IPS-20b (cell line): ENCODE data around the gene CRAMP1.

Experiments used
- H3K27ac ChIP-seq: one replicate; pipeline ENCODE4 v1.5.1; 2013; ENCODE audit warnings: low read length
- H3K27me3 ChIP-seq: 2 replicates; pipeline ENCODE4 v1.6.1; 2013; ENCODE audit warnings: mild to moderate bottlenecking, low read length, inconsistent platforms; ENCODE audit not compliant: insufficient read depth
- H3K36me3 ChIP-seq: 2 replicates; pipeline ENCODE4 v1.6.1; 2013; ENCODE audit warnings: low read depth, mild to moderate bottlenecking, inconsistent platforms, low read length, moderate library complexity; ENCODE audit not compliant: insufficient read depth
- H3K4me1 ChIP-seq: 2 replicates; pipeline ENCODE4 v1.6.1; 2013; ENCODE audit warnings: mild to moderate bottlenecking, control low read depth, inconsistent platforms, low read length, moderate library complexity; ENCODE audit not compliant: insufficient read depth
- H3K4me3 ChIP-seq: 2 replicates; pipeline ENCODE4 v1.5.1; 2013; ENCODE audit warnings: mild to moderate bottlenecking, low read length, inconsistent platforms
- H3K9ac ChIP-seq: 2 replicates; pipeline ENCODE4 v1.6.1; 2013; ENCODE audit warnings: low read depth, mild to moderate bottlenecking, inconsistent platforms, low read length, moderate library complexity
- H3K9me3 ChIP-seq: 2 replicates; pipeline ENCODE4 v1.6.1; 2013; ENCODE audit warnings: mild to moderate bottlenecking, low read depth, low read length, inconsistent platforms; ENCODE audit not compliant: insufficient read depth

CRAMP1 gene

GRCh38 chr16:1665829-1666228, 53.7 kb downstream of the CRAMP1 start:
- H3K9me3 ChIP-seq: no peaks in the 10 kb centered on the region
- no peak overlapping the region for H3K4me3 ChIP-seq
- H3K9ac ChIP-seq: no peak overlapping the region
- H3K36me3 ChIP-seq: peaks cover 87% of the 10 kb centered on the region
- no peaks in the 10 kb centered on the region for H3K27me3 ChIP-seq
- no peak overlapping the region for H3K27ac ChIP-seq
- no peaks in the 10 kb centered on the region for H3K4me1 ChIP-seq

- H3K4me1 ChIP-seq: no peaks in the 10 kb centered on the region
- H3K36me3 ChIP-seq: peaks cover 91% of the 10 kb centered on the region
- H3K9me3 ChIP-seq: no peaks in the 10 kb centered on the region
- H3K9ac ChIP-seq: no peak overlapping the region
- no peaks in the 10 kb centered on the region for H3K27me3 ChIP-seq
- no peak overlapping the region for H3K4me3 ChIP-seq
- no peak overlapping the region for H3K27ac ChIP-seq
These were observed 54.2 kb downstream of the CRAMP1 start for GRCh38 chr16:1666316-1666715.

- Histone ChIP-seq H3K4me3 (no peak overlapping the region), H3K27ac (no peak overlapping the region), H3K4me1 (no peaks in the 10 kb centered on the region), H3K9ac (no peak overlapping the region), H3K27me3 (no peaks in the 10 kb centered on the region), H3K36me3 (peaks cover 94% of the 10 kb centered on the region), H3K9me3 (no peaks in the 10 kb centered on the region)
These were observed 55.1 kb downstream of the CRAMP1 start for GRCh38 chr16:1667271-1667670.

GRCh38 chr16:1667916-1668315, 55.8 kb downstream of the CRAMP1 start:
- Histone ChIP-seq H3K36me3 (peaks cover 94% of the 10 kb centered on the region), H3K4me1 (no peaks in the 10 kb centered on the region), H3K9me3 (no peaks in the 10 kb centered on the region), H3K27ac (no peak overlapping the region), H3K27me3 (no peaks in the 10 kb centered on the region), H3K4me3 (no peak overlapping the region), H3K9ac (no peak overlapping the region)

GRCh38 chr16:1668612-1669319, 56.6 kb downstream of the CRAMP1 start:
- H3K36me3 ChIP-seq: peaks cover 94% of the 10 kb centered on the region
- H3K27me3 ChIP-seq: no peaks in the 10 kb centered on the region
- H3K4me3 ChIP-seq: no peak overlapping the region
- H3K9me3 ChIP-seq: no peaks in the 10 kb centered on the region
- no peak overlapping the region for H3K9ac ChIP-seq
- no peaks in the 10 kb centered on the region for H3K4me1 ChIP-seq
- no peak overlapping the region for H3K27ac ChIP-seq

GRCh38 chr16:1669698-1670097, 57.5 kb downstream of the CRAMP1 start:
- Histone ChIP-seq H3K9me3 (no peaks in the 10 kb centered on the region), H3K4me1 (no peaks in the 10 kb centered on the region), H3K36me3 (peaks cover 97% of the 10 kb centered on the region), H3K4me3 (no peak overlapping the region), H3K27me3 (no peaks in the 10 kb centered on the region), H3K9ac (no peak overlapping the region), H3K27ac (no peak overlapping the region)

- Histone ChIP-seq H3K9me3 (no peaks in the 10 kb centered on the region), H3K27ac (no peak overlapping the region), H3K36me3 (peaks cover 97% of the 10 kb centered on the region), H3K9ac (no peak overlapping the region), H3K4me1 (no peaks in the 10 kb centered on the region), H3K27me3 (no peaks in the 10 kb centered on the region), H3K4me3 (no peak overlapping the region)
These were observed 58.2 kb downstream of the CRAMP1 start for GRCh38 chr16:1670371-1670770.

- Histone ChIP-seq H3K27me3 (no peaks in the 10 kb centered on the region), H3K9ac (no peak overlapping the region), H3K9me3 (no peaks in the 10 kb centered on the region), H3K4me3 (no peak overlapping the region), H3K36me3 (peaks cover 97% of the 10 kb centered on the region), H3K4me1 (no peaks in the 10 kb centered on the region), H3K27ac (no peak overlapping the region)
These were observed 58.7 kb downstream of the CRAMP1 start for GRCh38 chr16:1670866-1671265.

- Histone ChIP-seq H3K27me3 (no peaks in the 10 kb centered on the region), H3K4me3 (no peak overlapping the region), H3K36me3 (peaks cover 72% of the 10 kb centered on the region), H3K9me3 (no peaks in the 10 kb centered on the region), H3K27ac (no peak overlapping the region), H3K9ac (no peak overlapping the region), H3K4me1 (no peaks in the 10 kb centered on the region)
These were observed 61.4 kb downstream of the CRAMP1 start for GRCh38 chr16:1673424-1674151.

- H3K9me3 ChIP-seq: no peaks in the 10 kb centered on the region
- no peaks in the 10 kb centered on the region for H3K4me1 ChIP-seq
- H3K4me3 ChIP-seq: no peak overlapping the region
- no peak overlapping the region for H3K9ac ChIP-seq
- no peak overlapping the region for H3K27ac ChIP-seq
- peaks cover 65% of the 10 kb centered on the region for H3K36me3 ChIP-seq
- no peaks in the 10 kb centered on the region for H3K27me3 ChIP-seq
These were observed 62.1 kb downstream of the CRAMP1 start for GRCh38 chr16:1674306-1674705.

GRCh38 chr16:1674751-1675664, 62.8 kb downstream of the CRAMP1 start:
- H3K9ac ChIP-seq: no peak overlapping the region
- peaks cover under 1% of the 10 kb centered on the region; the same call in 1 of the 2 replicates for H3K4me1 ChIP-seq
- no peaks in the 10 kb centered on the region for H3K27me3 ChIP-seq
- H3K27ac ChIP-seq: no peak overlapping the region
- peaks cover 58% of the 10 kb centered on the region for H3K36me3 ChIP-seq
- H3K9me3 ChIP-seq: no peaks in the 10 kb centered on the region
- H3K4me3 ChIP-seq: no peak overlapping the region
